HG03460 (cell line): ENCODE data around the gene DCAF11.

Experiments
- ATAC-seq: cut with Tn5 transposase; IDR thresholded peaks from one replicate; pipeline ENCODE4 v1.9.1; 2021; ENCODE audit not compliant: unreplicated experiment

The DCAF11 gene

DNA sequence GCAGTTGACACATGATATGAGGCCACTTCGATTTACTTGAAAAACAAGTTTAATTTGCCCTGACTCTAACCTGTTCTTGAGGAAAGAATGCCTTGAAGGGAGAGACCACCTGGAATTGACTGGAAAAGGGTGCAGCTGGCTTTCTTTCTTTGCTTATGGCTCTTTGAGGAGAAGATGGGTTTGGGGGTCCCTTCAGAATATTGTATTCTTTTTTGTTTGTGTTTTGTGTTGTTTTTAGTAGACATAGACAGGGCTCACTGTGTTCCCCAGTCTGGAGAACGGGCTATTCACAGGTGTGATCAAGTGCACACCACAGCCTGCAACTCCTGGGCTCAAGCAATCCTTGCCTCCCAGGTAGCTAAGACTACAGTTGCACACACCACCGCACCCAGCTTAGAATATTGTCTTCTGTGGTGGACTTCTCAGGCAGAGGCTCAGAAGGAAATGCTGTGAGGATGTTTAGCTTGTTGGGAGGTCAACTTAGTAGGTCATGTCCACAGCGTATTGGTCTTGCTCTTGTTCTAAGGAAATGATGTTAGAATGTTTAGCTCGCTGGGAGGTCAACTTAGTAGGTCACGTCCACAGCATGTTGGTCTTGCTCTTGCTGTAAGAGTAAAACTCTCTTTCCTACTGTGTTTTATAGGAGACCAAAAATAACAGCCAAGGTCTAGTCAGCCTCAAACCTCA, 1.7 kb downstream of the DCAF11 start:
- no peak for ATAC-seq

DNA sequence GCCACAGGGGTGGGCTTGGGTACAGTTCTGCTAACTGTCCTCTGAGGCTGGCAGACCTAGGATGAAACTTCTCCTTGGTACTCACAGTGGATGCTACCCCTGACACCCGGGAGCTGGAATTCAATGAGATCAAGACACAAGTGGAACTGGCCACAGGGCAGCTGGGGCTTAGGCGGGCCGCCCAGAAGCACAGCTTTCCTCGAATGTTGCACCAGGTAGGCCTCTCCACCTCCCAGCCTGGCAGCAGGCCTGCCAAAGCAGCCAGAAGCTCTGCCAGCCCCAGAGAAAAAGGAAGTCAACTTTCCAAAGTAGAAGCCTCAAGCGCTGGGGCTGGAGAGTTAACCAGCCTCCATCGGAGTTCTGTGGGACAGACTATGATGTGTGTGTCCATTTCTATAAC, 2.6 kb downstream of the DCAF11 start:
- ATAC-seq = no peak

DNA sequence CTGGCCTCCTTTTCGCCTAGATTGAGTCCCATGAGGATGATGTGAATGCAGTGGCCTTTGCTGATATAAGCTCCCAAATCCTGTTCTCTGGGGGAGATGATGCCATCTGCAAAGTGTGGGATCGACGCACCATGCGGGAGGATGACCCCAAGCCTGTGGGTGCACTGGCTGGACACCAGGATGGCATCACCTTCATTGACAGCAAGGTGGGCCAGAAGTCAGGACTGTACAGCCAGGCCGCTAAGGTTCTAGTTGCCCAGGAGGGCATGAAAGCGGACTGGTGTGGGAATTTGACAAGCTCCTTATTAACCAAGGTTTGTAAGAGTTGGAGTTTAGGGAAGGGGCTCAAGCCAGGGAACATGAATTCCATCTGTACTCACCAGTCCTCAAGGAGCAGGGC, 5.1 kb downstream of the DCAF11 start:
- no peak for ATAC-seq

DNA sequence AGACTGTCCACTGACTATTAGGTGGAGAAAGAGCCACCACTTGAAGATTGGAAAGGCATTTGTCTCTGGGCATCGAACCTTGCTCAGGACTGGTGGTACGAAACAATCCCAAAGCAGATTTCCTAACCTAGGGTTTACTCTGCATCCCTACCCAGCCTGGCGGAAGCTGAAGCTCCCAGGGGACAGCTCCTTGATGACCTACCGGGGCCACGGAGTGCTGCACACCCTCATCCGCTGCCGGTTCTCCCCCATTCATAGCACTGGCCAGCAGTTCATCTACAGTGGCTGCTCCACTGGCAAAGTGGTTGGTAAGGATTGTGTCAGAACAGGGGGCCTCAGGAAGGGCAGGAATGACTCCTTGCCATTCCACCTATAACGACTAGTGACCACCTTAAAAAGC, 6.6 kb downstream of the DCAF11 start:
- ATAC-seq = no peak

DNA sequence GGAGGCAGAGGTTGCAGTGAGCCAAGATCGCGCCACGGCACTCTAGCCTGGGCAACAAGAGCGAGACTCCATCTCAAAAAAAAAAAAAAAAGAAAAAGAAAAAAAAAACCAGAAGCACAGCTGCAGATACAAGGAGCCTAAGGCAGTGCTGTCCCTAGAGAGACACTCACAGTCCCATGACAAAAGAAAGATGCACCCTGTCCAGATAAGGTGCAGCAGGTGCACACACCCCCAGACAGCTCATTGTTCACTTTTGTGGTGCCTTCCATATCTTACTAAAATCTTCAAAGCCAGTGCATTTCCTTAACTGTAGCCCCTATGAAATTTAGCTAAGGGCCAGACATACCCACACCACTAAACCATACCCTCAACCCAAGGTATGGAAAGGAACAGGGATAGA, 7.8 kb downstream of the DCAF11 start:
- ATAC-seq = no peak

DNA sequence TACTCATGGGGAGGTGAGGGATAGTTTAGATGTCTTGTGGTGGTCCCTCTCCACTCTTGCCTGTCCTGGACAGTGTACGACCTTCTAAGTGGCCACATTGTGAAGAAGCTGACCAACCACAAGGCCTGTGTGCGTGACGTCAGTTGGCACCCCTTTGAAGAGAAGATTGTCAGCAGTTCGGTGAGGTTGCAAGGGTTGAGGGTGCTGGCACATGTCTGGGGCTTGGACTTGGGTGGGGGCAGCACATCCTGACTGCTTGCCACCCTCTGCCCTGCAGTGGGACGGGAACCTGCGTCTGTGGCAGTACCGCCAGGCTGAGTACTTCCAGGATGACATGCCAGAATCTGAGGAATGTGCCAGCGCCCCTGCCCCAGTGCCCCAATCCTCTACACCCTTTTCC, 8.3 kb downstream of the DCAF11 start:
- ATAC-seq = no peak

DNA sequence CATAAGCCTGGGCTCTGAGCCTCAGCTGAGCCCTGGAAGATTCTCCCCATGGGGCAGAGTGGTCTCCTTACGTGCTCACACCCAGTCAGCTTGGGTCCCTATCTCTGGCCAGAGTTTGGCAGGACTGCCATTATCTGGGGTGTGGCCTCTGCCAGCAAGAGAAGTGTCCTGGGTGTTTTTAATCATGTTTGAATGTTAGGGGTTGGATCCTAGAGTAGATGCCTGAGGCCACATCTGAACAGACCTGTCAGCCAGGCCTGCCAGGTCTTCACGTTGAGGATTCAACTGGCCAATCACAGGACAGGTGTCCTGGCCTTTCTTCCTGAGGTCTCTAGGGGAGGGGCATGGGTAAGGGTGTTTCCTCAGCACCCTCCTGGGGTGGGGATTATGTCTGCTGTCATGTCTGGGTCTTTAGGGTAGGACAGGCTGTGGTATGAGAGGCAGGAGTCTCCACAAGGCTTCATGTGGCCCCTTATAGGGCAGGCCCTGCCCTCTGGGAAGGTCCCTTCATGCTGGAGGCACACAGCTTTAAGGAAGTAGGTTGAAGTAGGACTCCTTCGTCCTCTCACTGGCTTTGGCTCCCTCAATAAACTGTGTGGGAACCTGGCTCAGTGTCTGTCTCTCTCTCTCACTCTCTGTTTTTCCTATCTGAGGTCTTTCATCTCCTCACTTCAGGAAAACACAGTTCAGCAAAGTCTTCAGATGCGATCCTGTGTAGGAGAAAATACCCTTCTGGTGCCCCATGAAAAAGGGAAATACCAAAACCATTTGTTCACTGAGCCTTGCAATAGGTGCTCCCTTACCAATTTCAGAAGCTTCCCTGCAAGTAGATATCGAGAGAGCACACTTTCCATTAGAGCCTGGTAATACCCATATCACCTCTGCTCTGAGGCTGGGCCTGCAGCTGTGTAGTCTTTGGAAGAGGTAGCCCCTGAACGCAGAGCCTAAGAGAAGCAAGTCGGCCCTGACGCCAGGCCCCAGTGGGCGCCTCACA, 9.1 kb downstream of the DCAF11 start:
- peak; percentile 57 for ATAC-seq

DNA sequence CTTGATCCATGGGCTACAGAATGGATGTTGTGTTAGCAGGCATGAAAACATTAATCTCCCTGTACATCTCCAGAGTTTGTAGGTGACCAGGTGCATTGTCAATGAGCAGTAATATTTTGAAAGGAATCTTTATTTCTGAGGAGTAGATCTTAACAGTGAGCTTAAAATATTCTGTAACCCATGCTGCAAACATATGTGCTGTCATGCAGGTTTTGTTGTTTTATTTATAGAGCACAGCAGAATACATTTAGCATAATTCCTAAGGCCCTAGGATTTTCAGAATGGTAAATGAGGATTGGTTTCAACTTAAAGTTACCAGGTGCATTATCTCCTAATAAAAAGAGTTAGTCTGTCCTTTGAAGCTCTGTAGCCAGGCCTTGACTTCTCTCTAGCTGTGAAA, 12.4 kb downstream of the DCAF11 start:
- no peak for ATAC-seq

DNA sequence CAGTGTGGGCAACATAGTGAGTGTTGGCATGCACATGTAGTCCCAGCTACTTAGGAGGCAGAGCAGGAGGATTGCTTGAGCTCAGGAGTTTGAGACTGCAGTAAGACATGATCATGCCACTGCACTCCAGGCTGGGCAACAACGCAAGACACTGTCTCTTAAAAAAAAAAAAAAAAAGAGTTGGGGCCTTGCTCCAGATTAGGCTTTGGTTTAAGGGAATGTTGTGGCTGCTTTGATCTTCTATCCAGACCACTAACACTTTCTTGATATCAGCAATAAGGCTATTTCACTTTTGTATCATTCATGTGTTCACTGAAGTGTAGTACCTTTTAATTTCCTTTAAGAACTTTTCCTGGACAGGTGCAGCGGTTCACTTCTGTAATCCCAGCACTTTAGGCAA, 13.1 kb downstream of the DCAF11 start:
- no peak for ATAC-seq

DNA sequence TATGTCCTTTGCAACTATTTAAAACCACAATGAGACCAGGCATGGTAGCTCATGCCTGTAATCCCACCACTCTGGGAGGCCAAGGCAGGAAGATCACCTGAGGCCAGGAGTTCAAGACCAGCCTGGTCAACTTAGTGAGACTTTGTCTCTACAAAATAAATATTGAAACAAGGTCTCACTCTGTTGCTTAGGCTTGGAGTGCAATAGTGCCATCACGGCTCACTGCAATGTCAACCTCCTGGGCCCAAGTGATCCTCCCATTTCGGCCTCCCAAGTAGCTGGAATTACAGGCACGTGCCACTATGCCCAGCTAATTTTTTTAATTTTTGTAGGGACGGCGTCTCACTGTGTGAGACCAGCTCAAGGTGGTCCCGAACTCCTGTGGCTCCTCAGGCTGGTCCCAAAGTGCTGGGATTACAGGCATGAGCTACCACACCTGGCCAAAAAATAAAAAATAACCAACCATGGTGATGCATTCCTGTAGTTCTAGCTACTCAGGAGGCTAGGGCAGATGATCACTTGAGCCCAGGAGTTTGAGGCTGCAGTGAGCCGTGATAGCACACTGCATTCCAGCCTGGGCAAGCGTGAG, 14.9 kb downstream of the DCAF11 start:
- no peak for ATAC-seq

DNA sequence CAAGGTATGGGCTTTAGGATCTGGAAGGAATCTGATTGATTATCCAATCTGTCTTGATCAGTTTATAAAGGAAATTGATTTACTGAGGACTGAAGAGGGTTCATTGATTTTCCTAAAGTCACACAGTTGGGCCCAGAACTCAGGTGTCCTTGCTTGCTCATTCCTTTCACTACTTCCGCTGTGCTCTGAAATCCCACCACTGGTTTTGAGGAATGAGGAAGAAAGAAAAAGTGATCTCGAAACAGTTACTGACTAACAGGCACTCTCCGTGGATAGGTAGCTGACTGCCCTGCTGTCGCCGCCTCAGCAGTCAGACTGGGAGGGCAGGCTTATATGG, 15.8 kb downstream of the DCAF11 start, which contains the start of gene FITM1:
Gene FITM1, plus strand, starts transcription at position 280 of the 337 bp plus-strand sequence. CDS start 905 bp downstream, outside the sequence.
- no peak for ATAC-seq

DNA sequence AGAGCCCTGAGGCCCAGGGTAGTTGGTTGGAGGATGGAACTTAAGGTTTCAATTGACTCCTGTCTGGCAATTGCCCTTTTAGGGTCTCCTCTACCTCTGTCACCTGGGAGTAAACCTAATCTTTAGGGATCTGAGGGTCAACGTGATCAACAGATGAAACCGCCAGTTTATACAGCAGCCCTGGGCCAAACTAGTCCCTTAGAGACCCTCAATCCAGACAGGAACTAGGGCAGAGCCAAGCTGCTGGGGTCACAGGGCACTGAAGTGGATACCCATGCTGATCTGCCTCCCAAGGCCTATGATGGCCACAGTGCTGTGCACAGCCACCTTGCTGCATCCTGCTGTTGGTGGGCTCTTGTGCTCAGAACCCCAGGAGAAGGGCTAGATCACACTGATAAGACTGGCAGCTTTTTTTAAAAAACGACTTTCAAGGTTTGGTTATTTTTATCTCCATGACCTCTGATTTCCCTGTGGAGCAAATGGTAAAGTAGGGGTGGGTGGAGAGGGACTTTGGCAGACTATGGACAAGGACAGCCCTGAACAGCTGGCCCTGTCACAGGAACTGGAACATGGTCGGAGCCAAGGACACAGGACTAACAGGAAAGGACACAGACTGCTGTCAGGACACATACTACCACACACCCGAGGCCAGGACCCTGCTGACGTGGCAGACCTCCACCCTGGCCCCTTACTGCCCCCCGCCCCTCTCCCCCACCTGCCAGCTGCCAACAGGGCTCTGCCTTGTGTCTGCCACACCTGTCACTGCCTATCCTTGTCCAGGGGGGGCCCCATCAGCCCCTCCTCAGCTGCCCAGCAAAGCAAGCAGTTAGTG, 16.4 kb downstream of the DCAF11 start:
- ATAC-seq = no peak

DNA sequence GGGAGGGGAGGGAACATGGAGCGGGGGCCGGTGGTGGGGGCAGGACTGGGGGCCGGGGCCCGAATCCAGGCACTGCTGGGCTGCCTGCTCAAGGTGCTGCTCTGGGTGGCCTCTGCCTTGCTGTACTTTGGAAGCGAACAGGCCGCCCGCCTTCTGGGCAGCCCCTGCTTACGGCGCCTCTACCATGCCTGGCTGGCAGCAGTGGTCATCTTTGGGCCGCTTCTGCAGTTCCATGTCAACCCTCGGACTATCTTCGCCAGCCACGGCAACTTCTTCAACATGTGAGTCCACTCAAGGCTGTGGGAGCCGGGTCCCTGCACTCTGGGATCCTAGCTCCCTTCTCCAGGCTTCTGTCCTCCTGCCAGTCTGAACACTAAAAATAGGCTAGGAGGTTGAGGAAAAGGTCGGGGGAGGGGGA, 17.0 kb downstream of the DCAF11 start:
- ATAC-seq = no peak

DNA sequence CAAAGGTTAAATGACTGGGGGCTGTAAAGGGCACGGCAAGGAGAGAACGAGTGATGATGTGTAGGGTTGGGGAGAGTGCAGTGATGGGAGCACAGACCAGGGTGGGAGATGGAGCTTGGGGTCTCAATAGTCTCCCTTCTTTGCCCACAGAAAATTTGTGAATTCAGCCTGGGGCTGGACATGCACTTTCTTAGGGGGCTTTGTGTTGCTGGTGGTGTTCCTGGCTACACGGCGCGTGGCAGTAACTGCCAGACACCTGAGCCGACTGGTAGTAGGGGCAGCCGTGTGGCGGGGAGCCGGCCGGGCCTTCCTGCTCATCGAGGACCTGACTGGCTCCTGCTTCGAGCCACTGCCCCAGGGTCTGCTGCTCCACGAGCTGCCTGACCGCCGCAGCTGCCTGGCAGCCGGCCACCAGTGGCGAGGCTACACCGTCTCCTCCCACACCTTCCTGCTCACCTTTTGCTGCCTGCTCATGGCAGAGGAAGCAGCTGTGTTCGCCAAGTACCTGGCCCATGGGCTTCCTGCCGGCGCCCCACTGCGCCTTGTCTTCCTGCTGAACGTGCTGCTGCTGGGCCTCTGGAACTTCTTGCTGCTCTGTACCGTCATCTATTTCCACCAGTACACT, 17.6 kb downstream of the DCAF11 start:
- ATAC-seq = no peak

DNA sequence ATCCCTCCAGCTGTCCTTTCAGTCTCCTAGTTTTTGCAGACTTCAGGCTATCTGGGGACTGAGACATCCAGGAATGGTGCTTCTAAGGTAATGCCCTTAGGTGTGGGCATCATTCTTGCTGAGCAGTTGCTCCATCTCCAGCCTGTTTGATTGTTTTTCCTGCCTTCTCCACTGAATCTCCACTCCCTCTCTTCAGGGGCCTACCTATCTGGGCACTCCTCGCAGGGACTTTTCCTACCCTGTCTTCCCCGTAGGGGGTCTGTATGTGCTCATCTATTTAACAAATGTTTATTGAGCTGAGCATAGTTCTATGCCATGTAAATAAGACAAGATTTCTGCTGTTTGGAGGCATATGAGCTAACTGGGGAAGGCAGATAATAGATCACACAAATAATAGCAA, 18.4 kb downstream of the DCAF11 start:
- no peak for ATAC-seq

DNA sequence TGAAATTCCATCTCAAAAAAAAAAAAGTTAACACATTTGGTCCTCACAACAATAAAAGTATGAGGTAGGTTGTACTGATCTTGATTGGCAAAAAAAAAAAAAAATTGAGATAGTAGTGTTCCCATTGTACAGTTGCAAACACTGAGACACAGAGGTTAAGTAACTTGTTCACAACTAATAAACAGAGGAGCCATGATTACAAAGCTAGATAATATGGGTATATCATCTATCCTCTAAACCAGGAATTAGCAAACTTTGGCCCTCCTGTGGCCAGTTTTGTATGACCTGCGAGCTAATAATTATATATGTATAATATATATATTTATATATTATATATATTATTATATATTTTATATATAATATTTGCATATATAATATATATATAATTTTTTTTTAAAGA, 19.2 kb downstream of the DCAF11 start:
- ATAC-seq = no peak

DNA sequence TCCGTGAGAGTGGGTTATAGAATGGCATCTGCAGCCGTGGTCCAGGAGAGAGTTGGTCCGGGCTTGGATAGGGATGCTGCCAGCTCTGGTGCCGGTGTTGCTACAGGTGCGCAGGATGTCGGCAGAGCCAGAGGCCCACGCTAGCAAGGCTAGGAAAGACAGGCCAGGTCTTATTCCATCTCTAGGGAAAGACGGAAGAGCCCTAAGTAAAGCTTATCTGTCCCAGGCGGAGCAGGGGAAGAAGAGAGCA, 20.9 kb downstream of the DCAF11 start:
- peak; percentile 1 for ATAC-seq

DNA sequence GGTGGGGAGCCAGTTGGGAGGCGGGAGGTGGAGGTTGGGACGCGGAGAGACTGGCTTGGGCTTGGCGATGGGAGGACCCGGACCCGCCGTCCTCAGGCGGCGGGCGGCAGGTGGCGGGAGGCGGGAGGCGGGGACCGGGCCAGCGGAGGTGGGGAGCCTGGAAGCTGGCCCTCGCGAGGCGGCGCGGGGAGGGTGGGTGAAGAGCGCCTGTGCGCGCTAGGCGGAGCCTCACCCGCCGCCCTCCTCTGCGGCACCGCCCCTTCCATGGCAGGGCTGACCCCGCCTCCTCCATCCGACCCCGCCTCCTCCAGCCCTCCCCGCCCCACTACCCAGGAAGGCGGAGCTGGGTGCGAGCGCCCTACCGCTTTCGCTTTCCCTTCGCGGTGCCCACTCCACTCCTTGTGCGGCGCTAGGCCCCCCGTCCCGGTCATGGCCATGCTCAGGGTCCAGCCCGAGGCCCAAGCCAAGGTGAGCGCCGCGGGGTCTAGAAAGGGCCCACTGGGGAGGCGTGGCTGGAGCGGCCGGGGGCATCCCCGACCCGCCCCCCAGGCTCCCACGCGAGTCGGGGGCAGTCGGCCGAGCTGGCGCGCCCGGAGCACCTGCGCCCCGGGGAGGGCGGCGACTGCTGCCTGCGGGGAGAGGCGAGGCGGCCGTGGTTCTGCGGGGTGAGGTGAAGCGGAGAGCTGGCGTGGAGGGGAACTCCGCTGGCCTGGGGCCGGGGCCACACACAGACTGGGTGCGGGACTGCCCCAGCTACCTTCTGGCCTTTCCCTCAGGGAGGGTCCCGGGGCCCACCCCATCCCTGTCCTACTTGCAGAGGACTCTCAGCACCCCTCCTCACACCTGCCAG, 21.5 kb downstream of the DCAF11 start, which contains the start of gene PSME1:
Gene PSME1, plus strand, starts transcription at position 361 of the 850 bp plus-strand sequence. Its CDS starts 69 bp downstream, at position 430.
- ATAC-seq = peak; percentile 84

DNA sequence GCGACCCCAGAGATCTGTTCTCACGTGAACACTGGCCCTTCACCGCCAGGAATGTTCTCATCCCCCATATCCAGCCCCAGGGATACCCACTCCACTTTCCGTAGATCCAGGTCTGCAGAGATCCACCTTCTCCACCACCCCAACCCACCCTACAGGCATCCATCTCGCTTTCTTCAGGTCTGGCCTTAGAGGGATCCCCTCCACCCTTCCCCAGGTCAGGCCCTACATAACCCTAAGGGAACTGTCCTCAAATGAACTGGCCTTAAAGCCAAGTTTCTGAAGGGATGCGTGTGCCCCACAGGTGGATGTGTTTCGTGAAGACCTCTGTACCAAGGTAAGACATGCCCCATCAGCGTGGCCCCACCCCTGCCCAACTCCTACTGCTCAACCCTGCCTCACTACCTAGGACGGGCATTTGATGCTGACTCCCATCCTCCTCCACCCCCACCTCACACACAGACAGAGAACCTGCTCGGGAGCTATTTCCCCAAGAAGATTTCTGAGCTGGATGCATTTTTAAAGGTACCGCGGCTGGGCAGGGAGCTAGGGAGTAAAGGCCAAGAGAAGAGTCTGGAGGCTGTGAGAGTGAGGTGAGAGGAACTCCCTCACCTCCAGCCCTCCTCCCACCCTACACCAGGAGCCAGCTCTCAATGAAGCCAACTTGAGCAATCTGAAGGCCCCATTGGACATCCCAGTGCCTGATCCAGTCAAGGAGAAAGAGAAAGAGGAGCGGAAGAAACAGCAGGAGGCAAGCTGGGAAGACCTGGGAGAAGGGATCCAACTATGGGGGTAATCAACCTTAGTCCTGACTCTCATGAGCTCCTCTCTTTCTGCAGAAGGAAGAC, 22.3 kb downstream of the DCAF11 start:
- no peak for ATAC-seq
